ENCODE data around the gene CASK. TPM values are rescaled to one million over a fixed set of nuclear protein-coding genes. Genes with fewer than 3 reads are reported as not detected.

Gene CASK
- total and polyA plus RNA-seq, 9 of the 15 experiments (the other 6 are each of a cell fraction or from before 2014, with no cell fraction given), result 1.3 to 7.4 (median 5.2) TPM

DNA sequence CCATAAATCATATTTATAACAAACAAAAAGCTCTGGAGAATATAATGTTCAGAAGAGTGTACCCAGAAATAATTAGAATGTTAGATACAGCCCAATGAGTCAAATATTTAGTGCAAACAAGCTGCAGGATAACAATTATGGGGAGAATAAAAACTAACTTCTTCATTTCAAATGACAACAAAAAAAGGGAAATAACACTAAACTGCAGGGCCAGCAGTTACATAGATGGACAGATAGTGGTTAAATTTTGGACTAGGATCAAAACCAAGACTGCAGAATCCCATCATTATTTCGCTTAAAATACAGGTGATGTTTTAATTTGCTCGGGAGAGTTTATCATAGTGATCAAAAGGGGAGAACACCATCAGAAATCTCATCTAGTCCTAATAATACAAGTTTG lies 235.2 kb downstream of the CASK start:
- H3K4me2 ChIP-seq (ENCODE audit: insufficient read depth, low read length), result no peak overlapping the region
- intact Hi-C loops (cut with micrococcal nuclease) (no loop called here), in situ Hi-C loops (cut with MboI) (no loop called here)
- TF ChIP-seq FOXM1 (IDR thresholded peaks at IDR 0.05; ENCODE audit: low read depth), result peak; percentile 36; the same call in 1 of the 2 replicates
- no peak for TF ChIP-seq FOXM1 (CRISPR knock-in tag; IDR thresholded peaks at IDR 0.05; ENCODE audit: low read depth)
- no peak for TF ChIP-seq CHD1 (IDR thresholded peaks at IDR 0.05; ENCODE audit: low read length)
- DNase-seq (ENCODE audit: extremely low read depth in 1 of 4, low spot score in 3 of 4) (no peak), FAIRE-seq (no peak), ATAC-seq (no peak)
- no peak overlapping the region for H2AFZ ChIP-seq (ENCODE audit: low read depth, low read length)
- BruUV-seq (replicated peaks), result no TSS peak
- H3K9me1 ChIP-seq (ENCODE audit: control insufficient read depth, insufficient read depth, low read length), result no peaks in the 10 kb centered on the region
- no peaks in the 10 kb centered on the region for H4K20me1 ChIP-seq (replicated peaks; ENCODE audit: control insufficient read depth, insufficient read depth, low read length)
- H3K9me3 ChIP-seq (replicated peaks; ENCODE audit: control insufficient read depth, insufficient read depth, low read depth, low read length), result no peaks in the 10 kb centered on the region
- H3K36me3 ChIP-seq (ENCODE audit: control insufficient read depth, insufficient read depth, low read length), result no peaks in the 10 kb centered on the region
- no peak overlapping the region for H3K27ac ChIP-seq (ENCODE audit: extremely low read depth, low read depth, low read length)
- H3K27me3 ChIP-seq (ENCODE audit: control insufficient read depth in 2 of 2, insufficient read depth in 2 of 2, low read length in 2 of 2), result no peaks in the 10 kb centered on the region
- WGBS (ENCODE audit: insufficient coverage, low coverage, missing lambda C conversion rate), result 16% methylated on average over 2 of the region's 2 CpGs
- CTCF ChIA-PET (ENCODE audit: low intra/inter-chr PET ratio), result interaction anchor here (0.7 kb wide), 1 partner anchor 20 kb away, joined by 3 read pairs; no protein-coding TSS in a partner anchor
- no peak overlapping the region for H3K9ac ChIP-seq (ENCODE audit: insufficient read depth in 1 of 2, low read depth in 2 of 2, low read length in 2 of 2)
- no peaks in the 10 kb centered on the region for H3K79me2 ChIP-seq (ENCODE audit: control insufficient read depth, insufficient read depth, low read length)
- POLR2A ChIA-PET, result no interaction called here
- H3K4me1 ChIP-seq (replicated peaks in 1 of 2; ENCODE audit: control insufficient read depth in 2 of 2, insufficient read depth in 2 of 2, low read length in 2 of 2), result no peaks in the 10 kb centered on the region
- H3K4me3 ChIP-seq, result no peak overlapping the region

DNA sequence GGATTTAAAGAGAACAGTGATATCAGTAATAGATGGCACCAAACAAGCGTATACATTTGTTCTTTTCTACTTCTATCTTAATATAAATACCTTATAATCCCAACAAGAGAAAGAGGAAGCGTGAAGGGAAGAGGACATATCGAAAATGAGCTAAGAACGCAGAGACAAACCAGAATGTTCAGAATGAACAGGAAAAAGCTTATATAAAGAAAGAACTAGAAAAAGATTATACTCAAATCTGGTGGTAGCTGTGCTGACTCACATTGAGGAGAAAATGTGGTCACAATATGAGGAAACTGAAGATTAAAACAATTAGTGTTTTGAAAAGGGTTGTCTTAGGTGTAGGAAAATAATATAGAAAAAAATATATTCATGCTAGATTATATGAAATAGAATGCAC lies 236.6 kb downstream of the CASK start:
- no peak for FAIRE-seq
- BruUV-seq (replicated peaks), result no TSS peak
- H2AFZ ChIP-seq (ENCODE audit: low read depth, low read length), result no peak overlapping the region
- H3K9me1 ChIP-seq (ENCODE audit: control insufficient read depth, insufficient read depth, low read length), result no peaks in the 10 kb centered on the region
- 32% methylated on average over 4 of the region's 4 CpGs for WGBS (ENCODE audit: insufficient coverage, low coverage, missing lambda C conversion rate)
- ChIA-PET CTCF (ENCODE audit: low intra/inter-chr PET ratio) (no interaction called here), POLR2A (no interaction called here)
- no peak overlapping the region for H3K4me3 ChIP-seq
- no peaks in the 10 kb centered on the region for H3K9me3 ChIP-seq (replicated peaks; ENCODE audit: control insufficient read depth, insufficient read depth, low read depth, low read length)
- no peak for DNase-seq (ENCODE audit: extremely low read depth in 1 of 4, low spot score in 3 of 4)
- no peaks in the 10 kb centered on the region for H4K20me1 ChIP-seq (replicated peaks; ENCODE audit: control insufficient read depth, insufficient read depth, low read length)
- no peak overlapping the region for H3K27ac ChIP-seq (ENCODE audit: extremely low read depth, low read depth, low read length)
- H3K4me1 ChIP-seq (replicated peaks in 1 of 2; ENCODE audit: control insufficient read depth in 2 of 2, insufficient read depth in 2 of 2, low read length in 2 of 2), result no peaks in the 10 kb centered on the region
- no peak overlapping the region for H3K9ac ChIP-seq (ENCODE audit: insufficient read depth in 1 of 2, low read depth in 2 of 2, low read length in 2 of 2)
- intact Hi-C loops (cut with micrococcal nuclease), result no loop called here
- in situ Hi-C loops (cut with MboI), result no loop called here
- no peaks in the 10 kb centered on the region for H3K27me3 ChIP-seq (ENCODE audit: control insufficient read depth in 2 of 2, insufficient read depth in 2 of 2, low read length in 2 of 2)
- no peaks in the 10 kb centered on the region for H3K36me3 ChIP-seq (ENCODE audit: control insufficient read depth, insufficient read depth, low read length)
- no peak overlapping the region for H3K4me2 ChIP-seq (ENCODE audit: insufficient read depth, low read length)
- H3K79me2 ChIP-seq (ENCODE audit: control insufficient read depth, insufficient read depth, low read length), result no peaks in the 10 kb centered on the region
- ATAC-seq, result no peak
- TF ChIP-seq ZNF197 (CRISPR knock-in tag; IDR thresholded peaks at IDR 0.05; ENCODE audit: low read depth) (no peak), XRCC4 (IDR thresholded peaks at IDR 0.05; ENCODE audit: extremely low read depth, insufficient read depth, insufficient read length) (no peak), SAFB (IDR thresholded peaks at IDR 0.05; ENCODE audit: borderline replicate concordance, low read depth, low read length) (no peak), ZNF354B (CRISPR knock-in tag; IDR thresholded peaks at IDR 0.05) (no peak), MIER1 (IDR thresholded peaks at IDR 0.05; ENCODE audit: low read depth) (no peak), FOXA3 (CRISPR knock-in tag; conservative IDR thresholded peaks at IDR 0.05 in 1 of 2, IDR thresholded peaks at IDR 0.05 in 1 of 2) (no peak)
- TF ChIP-seq, protein P1, sequence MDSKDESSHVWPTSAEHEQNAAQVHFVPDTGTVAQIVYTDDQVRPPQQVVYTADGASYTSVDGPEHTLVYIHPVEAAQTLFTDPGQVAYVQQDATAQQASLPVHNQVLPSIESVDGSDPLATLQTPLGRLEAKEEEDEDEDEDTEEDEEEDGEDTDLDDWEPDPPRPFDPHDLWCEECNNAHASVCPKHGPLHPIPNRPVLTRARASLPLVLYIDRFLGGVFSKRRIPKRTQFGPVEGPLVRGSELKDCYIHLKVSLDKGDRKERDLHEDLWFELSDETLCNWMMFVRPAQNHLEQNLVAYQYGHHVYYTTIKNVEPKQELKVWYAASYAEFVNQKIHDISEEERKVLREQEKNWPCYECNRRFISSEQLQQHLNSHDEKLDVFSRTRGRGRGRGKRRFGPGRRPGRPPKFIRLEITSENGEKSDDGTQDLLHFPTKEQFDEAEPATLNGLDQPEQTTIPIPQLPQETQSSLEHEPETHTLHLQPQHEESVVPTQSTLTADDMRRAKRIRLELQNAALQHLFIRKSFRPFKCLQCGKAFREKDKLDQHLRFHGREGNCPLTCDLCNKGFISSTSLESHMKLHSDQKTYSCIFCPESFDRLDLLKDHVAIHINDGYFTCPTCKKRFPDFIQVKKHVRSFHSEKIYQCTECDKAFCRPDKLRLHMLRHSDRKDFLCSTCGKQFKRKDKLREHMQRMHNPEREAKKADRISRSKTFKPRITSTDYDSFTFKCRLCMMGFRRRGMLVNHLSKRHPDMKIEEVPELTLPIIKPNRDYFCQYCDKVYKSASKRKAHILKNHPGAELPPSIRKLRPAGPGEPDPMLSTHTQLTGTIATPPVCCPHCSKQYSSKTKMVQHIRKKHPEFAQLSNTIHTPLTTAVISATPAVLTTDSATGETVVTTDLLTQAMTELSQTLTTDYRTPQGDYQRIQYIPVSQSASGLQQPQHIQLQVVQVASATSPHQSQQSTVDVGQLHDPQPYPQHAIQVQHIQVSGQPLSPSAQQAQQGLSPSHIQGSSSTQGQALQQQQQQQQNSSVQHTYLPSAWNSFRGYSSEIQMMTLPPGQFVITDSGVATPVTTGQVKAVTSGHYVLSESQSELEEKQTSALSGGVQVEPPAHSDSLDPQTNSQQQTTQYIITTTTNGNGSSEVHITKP (IDR thresholded peaks at IDR 0.05; ENCODE audit: partially characterized antibody), result no peak
- TF ChIP-seq, protein P2, sequence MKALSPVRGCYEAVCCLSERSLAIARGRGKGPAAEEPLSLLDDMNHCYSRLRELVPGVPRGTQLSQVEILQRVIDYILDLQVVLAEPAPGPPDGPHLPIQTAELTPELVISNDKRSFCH (CRISPR knock-in tag; IDR thresholded peaks at IDR 0.05), result no peak
- TF ChIP-seq, protein P2 (tag; IDR thresholded peaks at IDR 0.05), result no peak
